GM04504 (cell line): ENCODE data around the gene STK11IP.

Experiments used
- DNase-seq: peaks from one replicate; pipeline ENCODE4 v3.0.0-alpha.2; 2012; ENCODE audit warnings: low read depth

Gene STK11IP

GRCh38 chr2:219581346-219581745, 16.3 kb upstream of the STK11IP start:
- no peak for DNase-seq

- DNase-seq, result no peak
Observed at GRCh38 chr2:219591091-219591490, 6.6 kb upstream of the STK11IP start.

GRCh38 chr2:219592736-219593135, 4.9 kb upstream of the STK11IP start:
- DNase-seq, result no peak

GRCh38 chr2:219593154-219593553, 4.5 kb upstream of the STK11IP start:
- no peak for DNase-seq

DNA sequence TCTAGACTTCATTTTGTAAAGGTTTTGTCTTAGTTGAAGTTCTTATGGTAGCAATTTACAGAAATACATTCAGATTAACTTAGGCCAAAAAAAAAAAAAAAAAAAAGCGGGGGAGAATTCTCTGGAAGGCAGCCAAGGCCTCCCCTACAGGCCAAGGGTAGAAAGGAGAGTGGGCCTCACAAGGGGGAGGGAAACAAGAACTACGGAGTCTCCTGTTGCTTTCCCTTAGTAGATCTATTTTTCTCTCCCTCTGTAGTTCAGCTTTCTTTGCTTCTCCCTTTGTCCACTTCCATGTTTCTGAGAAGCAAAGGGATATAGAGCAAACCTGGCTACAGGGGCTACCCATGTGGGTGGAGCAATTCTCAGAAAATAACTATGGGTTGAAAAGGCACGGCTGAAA, 2.4 kb upstream of the STK11IP start:
- no peak for DNase-seq

- DNase-seq, result no peak
Observed at GRCh38 chr2:219596954-219597551, 604 bp upstream of the STK11IP start.

GRCh38 chr2:219598308-219599078, 836 bp downstream of the STK11IP start:
- DNase-seq, result no peak

DNA sequence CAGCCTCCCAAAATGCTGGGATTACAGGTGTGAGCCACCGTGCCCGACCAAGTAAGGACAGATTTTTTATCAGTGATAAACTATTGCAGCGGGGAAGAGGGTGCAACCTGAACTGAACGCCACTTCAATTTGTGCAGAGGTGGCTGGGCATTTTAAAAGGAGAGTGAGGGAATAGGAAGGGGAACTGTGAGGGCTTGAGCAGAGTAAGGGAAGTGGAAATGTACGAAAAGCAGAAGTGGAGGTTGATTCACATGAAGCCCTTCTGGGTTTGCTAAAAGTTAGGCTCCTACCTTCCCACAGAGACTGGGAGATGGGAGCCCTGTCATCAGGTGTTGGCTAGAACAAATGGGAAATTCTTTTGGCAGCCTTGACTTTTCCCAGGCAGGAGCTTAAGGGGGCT, 6.1 kb downstream of the STK11IP start:
- no peak for DNase-seq

DNA sequence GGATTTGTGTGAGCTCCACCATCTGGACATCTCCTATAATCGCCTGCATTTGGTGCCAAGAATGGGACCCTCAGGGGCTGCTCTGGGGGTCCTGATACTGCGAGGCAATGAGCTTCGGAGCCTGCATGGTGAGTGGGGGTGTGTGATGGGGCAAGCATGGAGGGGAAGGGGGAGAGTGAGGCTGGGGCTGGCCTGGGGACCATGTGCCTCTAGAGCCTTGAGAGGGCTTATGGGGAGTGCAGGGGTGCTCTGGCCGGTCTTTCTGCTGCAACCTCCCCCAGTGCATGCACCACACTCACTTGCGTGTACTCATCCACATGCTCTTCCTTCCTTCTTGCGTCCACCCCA, 7.9 kb downstream of the STK11IP start:
- no peak for DNase-seq

- no peak for DNase-seq
Observed at GRCh38 chr2:219607931-219608330, 10.3 kb downstream of the STK11IP start.

DNA sequence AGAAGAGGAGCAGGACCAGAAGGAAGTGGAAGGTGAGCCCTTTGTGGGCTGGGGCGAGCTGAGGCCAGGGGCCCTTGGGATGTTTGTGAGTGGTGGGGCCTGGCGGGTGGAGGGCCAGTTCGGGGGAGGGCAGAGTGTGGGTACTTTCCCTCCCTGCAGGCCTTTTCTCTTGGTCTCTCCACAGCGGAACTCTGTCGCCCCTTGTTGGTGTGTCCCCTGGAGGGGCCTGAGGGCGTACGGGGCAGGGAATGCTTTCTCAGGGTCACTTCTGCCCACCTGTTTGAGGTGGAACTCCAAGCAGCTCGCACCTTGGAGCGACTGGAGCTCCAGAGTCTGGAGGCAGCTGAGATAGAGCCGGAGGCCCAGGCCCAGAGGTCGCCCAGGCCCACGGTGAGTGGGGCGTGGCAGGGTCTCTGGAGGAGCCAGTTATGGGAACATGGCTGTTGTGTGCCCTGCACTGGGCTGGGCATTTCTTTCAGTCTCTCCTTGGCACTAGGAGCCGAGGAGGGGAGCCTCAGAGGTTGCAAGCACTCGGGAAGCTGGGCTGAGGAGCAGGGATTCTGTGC, 10.8 kb downstream of the STK11IP start:
- DNase-seq, result no peak

GRCh38 chr2:219609149-219609750, 11.6 kb downstream of the STK11IP start:
- no peak for DNase-seq

- no peak for DNase-seq
Observed at GRCh38 chr2:219611306-219611705, 13.6 kb downstream of the STK11IP start.

GRCh38 chr2:219611866-219612576, 14.4 kb downstream of the STK11IP start:
- no peak for DNase-seq

GRCh38 chr2:219612577-219613286, 15.1 kb downstream of the STK11IP start:
- no peak for DNase-seq

DNA sequence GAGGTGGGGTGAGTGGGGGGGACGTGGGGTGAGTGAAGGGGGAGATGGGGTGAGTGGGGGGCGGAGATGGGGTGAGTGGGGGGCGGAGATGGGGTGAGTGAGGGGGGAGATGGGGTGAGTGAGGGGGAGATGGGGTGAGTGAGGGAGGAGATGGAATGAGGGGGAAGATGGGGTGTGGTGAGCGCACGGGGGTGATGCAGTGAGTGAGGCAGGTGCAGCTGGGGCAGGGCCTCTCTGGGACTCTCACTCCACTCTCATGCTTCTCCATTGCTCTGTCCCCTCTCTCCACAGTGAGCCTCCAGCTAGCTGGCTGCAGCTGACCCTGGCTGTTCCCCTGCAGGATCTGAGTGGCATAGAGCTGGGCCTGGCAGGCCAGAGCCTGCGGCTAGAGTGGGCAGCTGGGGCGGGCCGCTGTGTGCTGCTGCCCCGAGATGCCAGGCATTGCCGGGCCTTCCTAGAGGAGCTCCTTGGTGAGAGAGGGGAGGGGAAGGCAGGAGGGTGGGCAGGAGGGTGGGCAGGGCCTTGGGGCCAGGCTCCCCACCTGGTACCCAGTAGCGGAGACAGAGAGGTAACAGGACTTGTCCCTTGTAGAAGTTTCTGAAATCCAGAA, 15.9 kb downstream of the STK11IP start:
- DNase-seq, result no peak

GRCh38 chr2:219614076-219614860, 16.6 kb downstream of the STK11IP start:
- DNase-seq, result no peak

GRCh38 chr2:219615036-219615435, 17.4 kb downstream of the STK11IP start:
- no peak for DNase-seq

DNA sequence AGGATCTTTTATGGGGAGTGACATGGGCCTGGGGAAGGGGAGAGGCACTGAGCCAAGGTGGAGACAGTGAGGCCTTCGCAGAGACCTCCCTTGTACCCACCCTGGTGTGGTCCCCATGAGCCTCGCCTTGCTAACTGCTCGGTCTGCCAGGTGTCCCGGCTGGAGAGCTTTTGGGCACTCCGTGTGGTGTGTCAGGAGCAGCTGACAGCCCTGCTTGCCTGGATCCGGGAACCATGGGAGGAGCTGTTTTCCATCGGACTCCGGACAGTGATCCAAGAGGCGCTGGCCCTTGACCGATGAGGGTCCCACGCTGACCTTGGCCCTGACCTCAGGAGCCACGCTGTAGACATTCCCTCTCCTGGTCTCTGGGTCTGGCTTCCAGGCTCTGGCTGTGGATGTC, 18.2 kb downstream of the STK11IP start:
- DNase-seq, result no peak

- no peak for DNase-seq
Observed at GRCh38 chr2:219616550-219616949, 18.9 kb downstream of the STK11IP start.

DNA sequence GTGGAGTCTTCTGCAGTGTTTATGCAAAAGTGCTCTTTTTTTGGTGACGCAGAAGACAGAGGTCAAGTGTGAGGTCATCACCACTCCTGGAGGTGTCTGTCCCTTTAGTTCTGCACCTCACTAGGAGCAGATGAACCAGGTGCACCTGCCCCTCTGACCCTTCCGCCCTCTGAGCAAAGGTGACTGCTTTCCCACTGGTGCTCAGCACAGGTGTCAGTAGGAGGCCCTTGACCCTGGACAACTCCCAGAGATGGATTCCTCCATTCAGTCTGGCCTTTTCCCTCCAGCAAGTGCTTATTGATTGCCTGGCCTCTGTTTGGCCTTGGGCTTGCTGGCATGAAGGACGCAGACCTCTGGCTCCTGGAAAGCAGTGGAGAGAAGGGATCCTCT, 21.1 kb downstream of the STK11IP start:
- no peak for DNase-seq
